Right lobe of liver (tissue), 6 donors: ENCODE results near the gene NCAM2. TPM values are rescaled to one million over a fixed set of nuclear protein-coding genes. Genes with fewer than 3 reads are reported as not detected.

Source experiments
- ATAC-seq, 4 donors: fragments of 200-7000 bp; cut with Tn5 transposase; one replicate each; pipeline ENCODE4 v1.9.1; 2020; ENCODE audit warnings: mild to moderate bottlenecking in 4 of 4, moderate library complexity in 4 of 4
- DNase-seq, 3 donors: peaks; one replicate each; pipeline ENCODE4 v3.0.0-alpha.2; 2020
- H3K27ac ChIP-seq, 3 donors: fragments of 200-600 bp; one replicate each; pipeline ENCODE4 v1.8.0; 2022
- H3K27me3 ChIP-seq, 2 donors: fragments of 200-600 bp; one replicate each; pipeline ENCODE4 v1.8.0; 2022
- H3K36me3 ChIP-seq, 4 donors: fragments of 200-600 bp; sonication (generic) in 1 of 4; one replicate each; pipeline versions ENCODE4 v1.5.1 to v1.8.0; 2017 to 2022; ENCODE audit warnings: control low read depth in 1 of 4
- H3K4me1 ChIP-seq, 4 donors: fragments of 200-600 bp; sonication (generic) in 1 of 4; one replicate each; pipeline versions ENCODE4 v1.5.1 to v1.8.0; 2017 to 2022; ENCODE audit warnings: control low read depth in 1 of 4
- H3K4me3 ChIP-seq, 3 donors: fragments of 200-600 bp; one replicate each; pipeline ENCODE4 v1.8.0; 2022
- H3K9me3 ChIP-seq, 4 donors: fragments of 200-600 bp; sonication (generic) in 1 of 4; one replicate each; pipeline versions ENCODE4 v1.5.1 to v1.8.0; 2017 to 2022; ENCODE audit warnings: control low read depth in 1 of 4
- POLR2A ChIP-seq: fragments of 450-650 bp; IDR thresholded peaks from one replicate; pipeline ENCODE4 v1.6.1; 2017; ENCODE audit warnings: antibody characterized with exemption, mild to moderate bottlenecking
- WGBS: methylation state at CpG from one replicate; pipeline ENCODE4 v1.1.6; 2018; ENCODE audit warnings: low coverage, low lambda C conversion rate; ENCODE audit not compliant: insufficient coverage; ENCODE audit errors: missing lambda C conversion rate; 5-methylcytosine and 5-hydroxymethylcytosine counted together
- intact Hi-C, 2 donors: fragments of 100-400 bp; cut with DNase I; formaldehyde crosslinking; loops; one replicate each; pipeline versions ENCODE4 v1.11.2 to v1.14.1; 2022
- total RNA-seq, 6 experiments: library from RNA; depleted of rRNA in 2 of 6; stranded (reverse); fragments of >200 nt in 2 of 6; fragmentation: NEBNext Ultra II Directional in 3 of 6; extraction: Animal tissue kit (Norgen Biotek cat#: 25700) in 3 of 6; gene quantifications; one replicate each; pipeline versions ENCODE4 v1.1.0 to v1.2.4, GENCODE V29; 2016 to 2023
- TF ChIP-seq, protein P1 (sequence below), 4 donors: fragments of 200-600 bp in 3 of 4; fragments of 450-650 bp in 1 of 4; IDR thresholded peaks; one replicate each; pipeline versions ENCODE4 v1.5.1 to v1.8.0; 2016 to 2022; ENCODE audit warnings: antibody characterized with exemption in 4 of 4, mild to moderate bottlenecking in 2 of 4
- donor health status: DM: no; HTN: yes; CAD: no.
- donor health status: DM: no; HTN: no; CAD: no.
- donor health status: DM: no; HTN: no; CAD: no.
- donor health status: DM: no; HTN: yes; CAD: no.
- donor health status: DM: no; HTN: yes; CAD: no.

Gene NCAM2
- total RNA-seq, 6 experiments from 2014 or later = 0.38 to 1.4 (median 0.81) TPM; not detected in 2

DNA sequence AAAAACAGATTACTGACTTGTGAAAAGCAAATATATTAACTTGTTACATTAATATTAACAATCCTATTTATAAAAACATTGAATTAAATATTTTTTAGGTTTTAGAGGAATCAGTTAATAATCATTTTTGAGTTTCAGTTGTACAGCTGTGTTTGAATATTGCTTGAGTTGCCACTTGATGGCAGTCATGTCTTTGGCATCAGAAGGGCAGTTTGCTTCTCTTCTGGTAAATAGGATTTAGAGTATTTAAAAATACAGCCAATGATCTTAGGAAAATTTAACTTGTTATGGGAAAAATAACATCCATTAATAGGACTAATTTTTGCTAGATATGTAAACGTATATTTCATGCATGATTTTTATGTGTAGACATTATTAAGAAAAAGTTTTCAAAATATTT, 234.1 kb downstream of the NCAM2 start:
- DNase-seq (no peak), ATAC-seq (peak; percentile 66 to 77 (median 72))
- no peaks in the 10 kb centered on the region for H3K27me3 ChIP-seq
- WGBS = 6% methylated on average over 1 of the region's 1 CpG
- no peak overlapping the region for H3K4me3 ChIP-seq
- no peak overlapping the region for H3K27ac ChIP-seq
- H3K36me3 ChIP-seq = no peaks in the 10 kb centered on the region
- TF ChIP-seq POLR2A = no peak
- TF ChIP-seq, protein P1, sequence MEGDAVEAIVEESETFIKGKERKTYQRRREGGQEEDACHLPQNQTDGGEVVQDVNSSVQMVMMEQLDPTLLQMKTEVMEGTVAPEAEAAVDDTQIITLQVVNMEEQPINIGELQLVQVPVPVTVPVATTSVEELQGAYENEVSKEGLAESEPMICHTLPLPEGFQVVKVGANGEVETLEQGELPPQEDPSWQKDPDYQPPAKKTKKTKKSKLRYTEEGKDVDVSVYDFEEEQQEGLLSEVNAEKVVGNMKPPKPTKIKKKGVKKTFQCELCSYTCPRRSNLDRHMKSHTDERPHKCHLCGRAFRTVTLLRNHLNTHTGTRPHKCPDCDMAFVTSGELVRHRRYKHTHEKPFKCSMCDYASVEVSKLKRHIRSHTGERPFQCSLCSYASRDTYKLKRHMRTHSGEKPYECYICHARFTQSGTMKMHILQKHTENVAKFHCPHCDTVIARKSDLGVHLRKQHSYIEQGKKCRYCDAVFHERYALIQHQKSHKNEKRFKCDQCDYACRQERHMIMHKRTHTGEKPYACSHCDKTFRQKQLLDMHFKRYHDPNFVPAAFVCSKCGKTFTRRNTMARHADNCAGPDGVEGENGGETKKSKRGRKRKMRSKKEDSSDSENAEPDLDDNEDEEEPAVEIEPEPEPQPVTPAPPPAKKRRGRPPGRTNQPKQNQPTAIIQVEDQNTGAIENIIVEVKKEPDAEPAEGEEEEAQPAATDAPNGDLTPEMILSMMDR (IDR thresholded peaks at IDR 0.05) = peak; percentile 47 to 71 (median 65)
- H3K9me3 ChIP-seq = no peaks in the 10 kb centered on the region
- H3K4me1 ChIP-seq = no peaks in the 10 kb centered on the region
- intact Hi-C loops = no loop called here

DNA sequence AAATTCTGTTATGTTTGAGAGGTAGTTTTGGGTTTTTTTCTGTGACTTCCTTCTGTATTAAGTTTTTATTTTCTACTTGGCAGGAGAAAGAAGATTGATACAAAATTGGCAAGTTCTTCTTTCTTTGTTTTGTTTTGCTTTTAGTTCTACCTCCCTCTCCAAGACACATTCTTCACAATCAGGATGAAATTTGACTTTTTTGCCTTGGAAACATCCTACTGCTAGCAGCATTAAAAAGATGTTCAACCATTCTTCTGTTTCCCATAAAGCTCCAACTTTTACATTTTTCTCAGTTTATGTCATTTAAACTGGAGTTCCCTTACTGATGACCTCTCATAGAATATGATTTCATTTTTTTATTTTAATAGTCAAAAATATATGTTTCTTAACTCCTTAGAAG, 234.8 kb downstream of the NCAM2 start:
- H3K27me3 ChIP-seq = no peaks in the 10 kb centered on the region
- TF ChIP-seq, protein P1 (IDR thresholded peaks at IDR 0.05) = no peak
- TF ChIP-seq POLR2A = no peak
- intact Hi-C loops = no loop called here
- DNase-seq (no peak), ATAC-seq (no peak)
- no peaks in the 10 kb centered on the region for H3K36me3 ChIP-seq
- H3K9me3 ChIP-seq = no peaks in the 10 kb centered on the region
- no peak overlapping the region for H3K4me3 ChIP-seq
- H3K27ac ChIP-seq = no peak overlapping the region
- no peaks in the 10 kb centered on the region for H3K4me1 ChIP-seq

DNA sequence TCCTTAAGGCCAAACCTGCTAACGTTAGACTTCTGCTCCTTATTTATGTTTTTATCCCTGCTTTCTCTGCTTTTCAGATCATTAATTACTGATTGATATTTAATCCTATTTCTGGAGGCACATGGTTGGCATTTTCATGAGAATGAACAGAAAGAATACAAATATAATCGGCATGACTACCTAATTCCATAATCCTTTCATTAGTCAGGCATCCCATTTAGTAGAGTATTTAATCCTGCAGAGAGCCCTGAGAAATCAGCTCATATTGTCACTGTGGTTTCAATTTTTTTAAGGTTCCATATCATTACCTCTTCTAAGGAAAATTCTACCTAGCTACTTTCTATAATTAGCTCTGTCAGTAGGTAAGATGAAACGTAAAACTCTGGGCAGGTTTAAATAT, 238.8 kb downstream of the NCAM2 start:
- Histone ChIP-seq H3K4me3 (no peak overlapping the region), H3K4me1 (no peaks in the 10 kb centered on the region), H3K9me3 (no peaks in the 10 kb centered on the region), H3K36me3 (no peaks in the 10 kb centered on the region), H3K27me3 (no peaks in the 10 kb centered on the region), H3K27ac (no peak overlapping the region)
- 53% methylated on average over 3 of the region's 3 CpGs for WGBS
- no peak for ATAC-seq
- no peak for DNase-seq
- intact Hi-C loops = no loop called here
- no peak for TF ChIP-seq POLR2A
- TF ChIP-seq, protein P1 (IDR thresholded peaks at IDR 0.05) = no peak

DNA sequence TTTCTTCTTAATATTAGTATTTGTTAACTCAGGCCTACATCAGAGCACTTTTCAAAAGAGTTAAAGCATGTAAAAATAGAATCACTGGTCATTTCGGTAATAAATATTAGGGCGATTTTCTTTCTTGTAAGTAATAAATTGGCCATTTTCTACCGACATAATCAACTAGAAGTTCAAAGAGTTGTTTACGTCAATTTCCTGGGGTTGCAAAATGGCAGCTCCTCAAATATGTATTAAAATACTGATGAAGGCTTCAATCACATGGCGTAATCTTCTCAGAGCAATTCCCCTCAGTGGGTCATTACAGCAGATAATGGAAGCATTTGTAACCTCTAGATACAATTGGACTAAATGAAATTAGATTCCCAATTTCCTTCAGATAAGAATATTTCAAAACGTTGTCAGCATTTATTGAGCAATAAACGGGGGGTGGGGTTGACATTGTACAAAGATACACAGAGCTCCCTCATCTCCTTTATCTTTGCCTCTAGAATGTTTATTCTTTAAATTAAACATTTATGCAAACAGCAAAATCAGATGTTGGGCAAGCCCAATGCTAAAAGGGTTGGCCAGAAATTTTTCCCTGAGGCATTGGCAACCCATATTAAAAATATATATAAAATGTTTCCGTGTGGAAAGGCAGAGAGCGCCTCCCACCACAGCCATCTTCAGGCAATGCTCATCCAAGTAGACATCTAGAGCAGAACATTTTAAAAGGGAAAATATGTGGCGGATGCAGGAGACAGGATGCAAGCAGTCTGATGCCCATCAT, 240.6 kb downstream of the NCAM2 start:
- H3K36me3 ChIP-seq = no peaks in the 10 kb centered on the region
- H3K4me3 ChIP-seq = no peak overlapping the region
- WGBS = 58% methylated on average over 10 of the region's 10 CpGs
- no peak for ATAC-seq
- no peaks in the 10 kb centered on the region for H3K4me1 ChIP-seq
- intact Hi-C loops = no loop called here
- H3K27me3 ChIP-seq = no peaks in the 10 kb centered on the region
- no peak for DNase-seq
- TF ChIP-seq, protein P1 (IDR thresholded peaks at IDR 0.05) = no peak
- TF ChIP-seq POLR2A = no peak
- H3K9me3 ChIP-seq = no peaks in the 10 kb centered on the region
- no peak overlapping the region for H3K27ac ChIP-seq

DNA sequence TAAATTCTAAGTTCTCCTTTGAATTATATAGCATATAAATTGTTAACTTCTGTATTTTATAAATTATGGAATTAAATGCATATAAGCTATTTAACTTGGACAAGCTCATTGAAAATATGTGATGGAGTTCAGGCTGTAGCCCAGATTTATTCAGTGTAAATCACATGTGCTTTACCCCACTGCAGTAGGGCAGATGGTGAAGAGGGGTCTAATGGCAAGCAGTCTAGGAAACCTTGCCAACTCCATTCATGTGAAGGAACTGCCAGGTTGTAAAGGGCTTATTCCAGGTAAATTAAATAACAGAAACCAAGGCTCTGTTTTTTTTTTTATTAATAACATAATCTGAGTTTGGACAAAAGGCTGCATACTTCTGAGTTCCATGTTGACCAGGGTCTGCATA, 243.2 kb downstream of the NCAM2 start:
- no peak for TF ChIP-seq POLR2A
- TF ChIP-seq, protein P1 (IDR thresholded peaks at IDR 0.05) = no peak
- Histone ChIP-seq H3K4me1 (no peaks in the 10 kb centered on the region), H3K27ac (no peak overlapping the region), H3K4me3 (no peak overlapping the region), H3K9me3 (no peaks in the 10 kb centered on the region), H3K36me3 (no peaks in the 10 kb centered on the region), H3K27me3 (no peaks in the 10 kb centered on the region)
- ATAC-seq (no peak), DNase-seq (no peak)
- intact Hi-C loops = no loop called here
